NCI-H1105 treated with DMSO at 0.1 percent for 48 hours (cell line): Measurements from ENCODE around the gene DYDC2.
"Not testable (repeated sequence)": the region's sequence is repeated elsewhere in the genome, so short reads cannot be mapped to it uniquely, and the experiment has no call there.

Source experiments
- DNase-seq: peaks from one replicate; lab custom pipeline; 2025; lab: John Stamatoyannopoulos, UW

DYDC2 gene

GRCh38 chr10:80413271-80413996, 56.9 kb downstream of the DYDC2 start:
- no peak for DNase-seq

- no peak for DNase-seq
Measured at GRCh38 chr10:80414142-80414895, 57.7 kb downstream of the DYDC2 start.

GRCh38 chr10:80415734-80416478, 59.3 kb downstream of the DYDC2 start:
- no peak for DNase-seq

GRCh38 chr10:80416479-80417098, 60.0 kb downstream of the DYDC2 start:
- DNase-seq: no peak

- DNase-seq: not testable (repeated sequence)
Measured at GRCh38 chr10:80417256-80417655, 60.7 kb downstream of the DYDC2 start.
